ENCODE measurements around the gene PDZD8. TPM values are rescaled to one million over a fixed set of nuclear protein-coding genes. Genes with fewer than 3 reads are reported as not detected.

PDZD8 gene
- total RNA-seq, 1 donor from 2014 or later, result 31.3 TPM

GRCh38 chr10:117274509-117274908, 100.7 kb downstream of the PDZD8 start:
- H3K27me3 Mint-ChIP-seq (ENCODE audit: low read depth, unreplicated experiment), result no peaks in the 10 kb centered on the region
- H3K79me2 ChIP-seq (ENCODE audit: insufficient read depth, low read length), result no peaks in the 10 kb centered on the region
- no peak for FAIRE-seq
- no peak overlapping the region for H3K9ac ChIP-seq (ENCODE audit: low read length)
- peaks cover 13% of the 10 kb centered on the region for H3K4me1 Mint-ChIP-seq (ENCODE audit: low read depth, unreplicated experiment)
- H2AFZ ChIP-seq (ENCODE audit: low read depth, low read length), result no peak overlapping the region
- no peak overlapping the region for H3K4me3 ChIP-seq (ENCODE audit: insufficient read depth, low read depth, low read length)
- no peaks in the 10 kb centered on the region for H4K20me1 ChIP-seq (ENCODE audit: insufficient read depth, low read length)
- no peaks in the 10 kb centered on the region for H3K36me3 ChIP-seq (ENCODE audit: insufficient read depth, low read length)
- H3K27ac ChIP-seq (ENCODE audit: low read depth, low read length), result no peak overlapping the region
- no peaks in the 10 kb centered on the region for H3K9me3 ChIP-seq (ENCODE audit: insufficient read depth, low read depth, low read length)
- DNase-seq (ENCODE audit: low read depth), result no peak
- no peak overlapping the region for H3K4me2 ChIP-seq (ENCODE audit: low read length)
- H3K4me1 ChIP-seq (ENCODE audit: insufficient read depth, low read length), result peaks cover 8% of the 10 kb centered on the region
- TF ChIP-seq CTCF (IDR thresholded peaks at IDR 0.05; ENCODE audit: insufficient read depth, low read depth, low read length), result no peak
- TF ChIP-seq EZH2 (IDR thresholded peaks at IDR 0.05; ENCODE audit: insufficient read depth, low read length), result no peak
- H3K27me3 ChIP-seq (ENCODE audit: insufficient read depth, low read length), result no peaks in the 10 kb centered on the region
- no peak overlapping the region for H3K27ac Mint-ChIP-seq (ENCODE audit: unreplicated experiment)
- H3K9me3 Mint-ChIP-seq (ENCODE audit: unreplicated experiment), result no peaks in the 10 kb centered on the region
- H3K36me3 Mint-ChIP-seq (ENCODE audit: low read depth, unreplicated experiment), result no peaks in the 10 kb centered on the region
- no peak overlapping the region for H3K4me3 Mint-ChIP-seq (ENCODE audit: unreplicated experiment)

GRCh38 chr10:117273980-117274379, 101.3 kb downstream of the PDZD8 start:
- H2AFZ ChIP-seq (ENCODE audit: low read depth, low read length), result no peak overlapping the region
- H3K4me1 ChIP-seq (ENCODE audit: insufficient read depth, low read length), result peaks cover 8% of the 10 kb centered on the region
- no peaks in the 10 kb centered on the region for H4K20me1 ChIP-seq (ENCODE audit: insufficient read depth, low read length)
- no peak overlapping the region for H3K4me3 ChIP-seq (ENCODE audit: insufficient read depth, low read depth, low read length)
- no peaks in the 10 kb centered on the region for H3K27me3 Mint-ChIP-seq (ENCODE audit: low read depth, unreplicated experiment)
- no peaks in the 10 kb centered on the region for H3K36me3 Mint-ChIP-seq (ENCODE audit: low read depth, unreplicated experiment)
- no peak overlapping the region for H3K4me3 Mint-ChIP-seq (ENCODE audit: unreplicated experiment)
- H3K9ac ChIP-seq (ENCODE audit: low read length), result no peak overlapping the region
- H3K79me2 ChIP-seq (ENCODE audit: insufficient read depth, low read length), result no peaks in the 10 kb centered on the region
- H3K4me1 Mint-ChIP-seq (ENCODE audit: low read depth, unreplicated experiment), result peaks cover 13% of the 10 kb centered on the region
- H3K9me3 ChIP-seq (ENCODE audit: insufficient read depth, low read depth, low read length), result no peaks in the 10 kb centered on the region
- TF ChIP-seq CTCF (IDR thresholded peaks at IDR 0.05; ENCODE audit: insufficient read depth, low read depth, low read length) (no peak), EZH2 (IDR thresholded peaks at IDR 0.05; ENCODE audit: insufficient read depth, low read length) (no peak)
- no peaks in the 10 kb centered on the region for H3K36me3 ChIP-seq (ENCODE audit: insufficient read depth, low read length)
- no peaks in the 10 kb centered on the region for H3K27me3 ChIP-seq (ENCODE audit: insufficient read depth, low read length)
- FAIRE-seq (no peak), DNase-seq (ENCODE audit: low read depth) (no peak)
- H3K4me2 ChIP-seq (ENCODE audit: low read length), result no peak overlapping the region
- H3K27ac Mint-ChIP-seq (ENCODE audit: unreplicated experiment), result no peak overlapping the region
- no peak overlapping the region for H3K27ac ChIP-seq (ENCODE audit: low read depth, low read length)
- no peaks in the 10 kb centered on the region for H3K9me3 Mint-ChIP-seq (ENCODE audit: unreplicated experiment)

- H2AFZ ChIP-seq (ENCODE audit: low read depth, low read length), result no peak overlapping the region
- no peak overlapping the region for H3K27ac ChIP-seq (ENCODE audit: low read depth, low read length)
- H3K27me3 ChIP-seq (ENCODE audit: insufficient read depth, low read length), result no peaks in the 10 kb centered on the region
- no peak overlapping the region for H3K4me3 Mint-ChIP-seq (ENCODE audit: unreplicated experiment)
- peaks cover 13% of the 10 kb centered on the region for H3K4me1 Mint-ChIP-seq (ENCODE audit: low read depth, unreplicated experiment)
- DNase-seq (ENCODE audit: low read depth) (no peak), FAIRE-seq (no peak)
- H3K27ac Mint-ChIP-seq (ENCODE audit: unreplicated experiment), result no peak overlapping the region
- H4K20me1 ChIP-seq (ENCODE audit: insufficient read depth, low read length), result no peaks in the 10 kb centered on the region
- no peaks in the 10 kb centered on the region for H3K9me3 ChIP-seq (ENCODE audit: insufficient read depth, low read depth, low read length)
- no peaks in the 10 kb centered on the region for H3K79me2 ChIP-seq (ENCODE audit: insufficient read depth, low read length)
- TF ChIP-seq EZH2 (IDR thresholded peaks at IDR 0.05; ENCODE audit: insufficient read depth, low read length) (no peak), CTCF (IDR thresholded peaks at IDR 0.05; ENCODE audit: insufficient read depth, low read depth, low read length) (no peak)
- no peak overlapping the region for H3K4me3 ChIP-seq (ENCODE audit: insufficient read depth, low read depth, low read length)
- H3K4me1 ChIP-seq (ENCODE audit: insufficient read depth, low read length), result peaks cover 8% of the 10 kb centered on the region
- no peak overlapping the region for H3K9ac ChIP-seq (ENCODE audit: low read length)
- H3K36me3 ChIP-seq (ENCODE audit: insufficient read depth, low read length), result no peaks in the 10 kb centered on the region
- H3K27me3 Mint-ChIP-seq (ENCODE audit: low read depth, unreplicated experiment), result no peaks in the 10 kb centered on the region
- no peaks in the 10 kb centered on the region for H3K36me3 Mint-ChIP-seq (ENCODE audit: low read depth, unreplicated experiment)
- no peaks in the 10 kb centered on the region for H3K9me3 Mint-ChIP-seq (ENCODE audit: unreplicated experiment)
- H3K4me2 ChIP-seq (ENCODE audit: low read length), result no peak overlapping the region
Observed at GRCh38 chr10:117272195-117273076, 102.8 kb downstream of the PDZD8 start.
